MM.1S (cell line): ENCODE measurements around the gene RASSF3.

Experiments
- EZH2 ChIP-seq: fragments of 300-600 bp; sonication (generic); optimal IDR thresholded peaks from 2 replicates; pipeline ENCODE3; 2017; ENCODE audit warnings: low read depth, mild to moderate bottlenecking, antibody characterized with exemption, low read length, mixed read lengths
- TF ChIP-seq, protein P1 (sequence below): fragments of 300-600 bp; sonication (generic); IDR thresholded peaks from 2 replicates; pipeline ENCODE4 v1.5.1; 2016; ENCODE audit warnings: antibody characterized with exemption, low read length, mixed read lengths

- TF ChIP-seq EZH2 = no peak
- TF ChIP-seq, protein P1, sequence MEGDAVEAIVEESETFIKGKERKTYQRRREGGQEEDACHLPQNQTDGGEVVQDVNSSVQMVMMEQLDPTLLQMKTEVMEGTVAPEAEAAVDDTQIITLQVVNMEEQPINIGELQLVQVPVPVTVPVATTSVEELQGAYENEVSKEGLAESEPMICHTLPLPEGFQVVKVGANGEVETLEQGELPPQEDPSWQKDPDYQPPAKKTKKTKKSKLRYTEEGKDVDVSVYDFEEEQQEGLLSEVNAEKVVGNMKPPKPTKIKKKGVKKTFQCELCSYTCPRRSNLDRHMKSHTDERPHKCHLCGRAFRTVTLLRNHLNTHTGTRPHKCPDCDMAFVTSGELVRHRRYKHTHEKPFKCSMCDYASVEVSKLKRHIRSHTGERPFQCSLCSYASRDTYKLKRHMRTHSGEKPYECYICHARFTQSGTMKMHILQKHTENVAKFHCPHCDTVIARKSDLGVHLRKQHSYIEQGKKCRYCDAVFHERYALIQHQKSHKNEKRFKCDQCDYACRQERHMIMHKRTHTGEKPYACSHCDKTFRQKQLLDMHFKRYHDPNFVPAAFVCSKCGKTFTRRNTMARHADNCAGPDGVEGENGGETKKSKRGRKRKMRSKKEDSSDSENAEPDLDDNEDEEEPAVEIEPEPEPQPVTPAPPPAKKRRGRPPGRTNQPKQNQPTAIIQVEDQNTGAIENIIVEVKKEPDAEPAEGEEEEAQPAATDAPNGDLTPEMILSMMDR = no peak
Observed at GRCh38 chr12:64730588-64730969, 120.3 kb downstream of the RASSF3 start.
